OCI-LY3 (cell line): ENCODE data around the gene DCUN1D1.

Experiments
- CTCF ChIP-seq: fragments of 200-600, 300-600 bp; sonication (generic); IDR thresholded peaks from 2 replicates; pipeline ENCODE4 v1.5.1; 2014; ENCODE audit warnings: antibody characterized with exemption, low read length, low read depth
- EZH2phosphoT487 ChIP-seq: fragments of 200-600 bp; shearing (Covaris generic); IDR thresholded peaks from 2 replicates; pipeline ENCODE4 v1.6.1; 2018; ENCODE audit warnings: antibody characterized with exemption, mixed run types, low read depth

- TF ChIP-seq CTCF (no peak), EZH2phosphoT487 (no peak)
These were observed 76.2 kb downstream of the DCUN1D1 start for GRCh38 chr3:182904164-182904563.
